K562 (cell line): Measurements from ENCODE around the gene FERD3L. TPM values are rescaled to one million over a fixed set of nuclear protein-coding genes. Genes with fewer than 3 reads are reported as not detected.

Experiments used
- ATAC-seq: fragments of 200-7000 bp; cut with Tn5 transposase; 3 replicates; pipeline ENCODE4 v1.9.1; 2020; ENCODE audit warnings: moderate library complexity
- BruUV-seq: library from RNA; stranded (reverse); fragments of 400-500 nt; replicated peaks from 2 replicates; lab custom pipeline; 2021; lab: Mats Ljungman, UMichigan
- CTCF ChIA-PET: fragments of 300-600 bp; formaldehyde crosslinking; extraction: SDS; loops from one replicate; lab custom pipeline; 2021; ENCODE audit warnings: low intra/inter-chr PET ratio; lab: Yijun Ruan, JAX
- POLR2A ChIA-PET: fragments of 300-600, 350-650 bp; sonication (Branson Sonifier 250); formaldehyde crosslinking; extraction: SDS; loops from one replicate; lab custom pipeline; 2021; ENCODE audit warnings: antibody characterized with exemption, inconsistent platforms; lab: Yijun Ruan, JAX
- DNase-seq, 4 experiments: peaks; one replicate each; pipeline versions ENCODE4 v3.0.0 to v3.0.0-alpha.2; 2011 to 2018; ENCODE audit warnings: low spot score in 3 of 4, mixed read lengths in 3 of 4; ENCODE audit errors: extremely low read depth in 1 of 4
- FAIRE-seq: peaks from 2 replicates; lab custom pipeline; 2011; peaks lifted over from hg19 to GRCh38; lab: Jason Lieb, UNC
- H2AFZ ChIP-seq: 2 replicates; pipeline ENCODE4 v1.6.0; 2011; ENCODE audit warnings: low read depth, low read length, control low read depth, inconsistent platforms
- H3K27ac ChIP-seq: fragments of 200-600 bp; 3 replicates; pipeline ENCODE4 v1.8.0; 2011; ENCODE audit warnings: low read depth, mild to moderate bottlenecking, control low read depth, inconsistent platforms, low read length, moderate library complexity, mixed read lengths; ENCODE audit errors: extremely low read depth
- H3K27me3 ChIP-seq, 2 experiments: fragments of 300-600 bp in 1 of 2; 2 replicates in 1 of 2; 3 replicates in 1 of 2; pipeline versions ENCODE4 v1.6.0 to v1.8.0; 2011; ENCODE audit warnings: inconsistent platforms in 2 of 2, low read length in 2 of 2, mild to moderate bottlenecking in 1 of 2, mixed read lengths in 1 of 2, moderate library complexity in 1 of 2; ENCODE audit not compliant: control insufficient read depth in 2 of 2, insufficient read depth in 2 of 2
- H3K36me3 ChIP-seq: fragments of 300-600 bp; 3 replicates; pipeline ENCODE4 v1.8.0; 2011; ENCODE audit warnings: mild to moderate bottlenecking, low read length, inconsistent platforms; ENCODE audit not compliant: control insufficient read depth, insufficient read depth
- H3K4me1 ChIP-seq, 2 experiments: fragments of 200-600 bp in 1 of 2; replicated peaks in 1 of 2; 2 replicates in 1 of 2; 3 replicates in 1 of 2; pipeline versions ENCODE4 v1.5.1 to v1.8.0; 2011; ENCODE audit warnings: inconsistent platforms in 2 of 2, low read length in 2 of 2, mild to moderate bottlenecking in 1 of 2, mixed read lengths in 1 of 2, moderate library complexity in 1 of 2; ENCODE audit not compliant: control insufficient read depth in 2 of 2, insufficient read depth in 2 of 2
- H3K4me2 ChIP-seq: 2 replicates; pipeline ENCODE4 v1.6.1; 2011; ENCODE audit warnings: low read length, control low read depth, inconsistent platforms, mixed read lengths; ENCODE audit not compliant: insufficient read depth
- H3K4me3 ChIP-seq: fragments of 200-600 bp; sonication (generic), shearing (Covaris generic); 2 replicates; pipeline ENCODE4 v1.5.1; 2016; ENCODE audit warnings: control low read depth, inconsistent platforms
- H3K79me2 ChIP-seq: fragments of 200-600 bp; 3 replicates; pipeline ENCODE4 v1.8.0; 2011; ENCODE audit warnings: low read length, inconsistent platforms; ENCODE audit not compliant: control insufficient read depth, insufficient read depth
- H3K9ac ChIP-seq, 2 experiments: 2 replicates each; pipeline versions ENCODE4 v1.6.0 to v1.6.1; 2011; ENCODE audit warnings: low read depth in 2 of 2, low read length in 2 of 2, control low read depth in 1 of 2, inconsistent platforms in 1 of 2, mild to moderate bottlenecking in 1 of 2, mixed read lengths in 1 of 2; ENCODE audit not compliant: insufficient read depth in 1 of 2
- H3K9me1 ChIP-seq: one replicate; pipeline ENCODE4 v1.6.0; 2011; ENCODE audit warnings: inconsistent platforms, mild to moderate bottlenecking, low read length, moderate library complexity; ENCODE audit not compliant: control insufficient read depth, insufficient read depth
- H3K9me3 ChIP-seq: replicated peaks from 2 replicates; pipeline ENCODE4 v1.5.1; 2011; ENCODE audit warnings: low read depth, low read length, inconsistent platforms; ENCODE audit not compliant: control insufficient read depth, insufficient read depth
- H4K20me1 ChIP-seq: replicated peaks from 2 replicates; pipeline ENCODE4 v1.6.1; 2011; ENCODE audit warnings: low read length, inconsistent platforms, mixed read lengths; ENCODE audit not compliant: control insufficient read depth, insufficient read depth
- ARID2 ChIP-seq: fragments of 450-650 bp; IDR thresholded peaks from 2 replicates; pipeline ENCODE4 v1.6.1; 2017; ENCODE audit warnings: antibody characterized with exemption, mild to moderate bottlenecking
- ARNT ChIP-seq, 2 experiments: fragments of 450-650 bp; IDR thresholded peaks; 2 replicates each; pipeline ENCODE4 v1.6.1; 2016; ENCODE audit warnings: mild to moderate bottlenecking in 1 of 2
- BRCA1 ChIP-seq, 2 experiments: fragments of 450-650 bp in 1 of 2; sonication (generic) in 1 of 2; formaldehyde crosslinking in 1 of 2; IDR thresholded peaks; 2 replicates each; pipeline versions ENCODE4 v1.5.0 to v1.6.1; 2017 to 2020; ENCODE audit warnings: mild to moderate bottlenecking in 1 of 2, missing genetic modification reagents in 1 of 2
- CCNT2 ChIP-seq: IDR thresholded peaks from 2 replicates; pipeline ENCODE4 v1.6.1; 2011; ENCODE audit warnings: borderline replicate concordance, low read depth, mild to moderate bottlenecking, moderate library complexity, mixed read lengths, low read length; ENCODE audit not compliant: insufficient read length; ENCODE audit errors: extremely low read depth
- CREB5 ChIP-seq: fragments of 250-450 bp; sonication (Bioruptor Pico); IDR thresholded peaks from 2 replicates; pipeline ENCODE4 v1.5.0; 2020; ENCODE audit warnings: mild to moderate bottlenecking
- KLF13 ChIP-seq: fragments of 450-650 bp; IDR thresholded peaks from 2 replicates; pipeline ENCODE4 v1.6.1; 2016; ENCODE audit warnings: missing genetic modification characterization, low read depth, mild to moderate bottlenecking, missing compliant biosample characterization, moderate library complexity, borderline replicate concordance
- MTA1 ChIP-seq: fragments of 450-650 bp; IDR thresholded peaks from 2 replicates; pipeline ENCODE4 v1.6.1; 2017; ENCODE audit warnings: borderline replicate concordance
- NR2F6 ChIP-seq: fragments of 450-650 bp; formaldehyde crosslinking; IDR thresholded peaks from 2 replicates; pipeline ENCODE4 v1.4.0; 2020; ENCODE audit warnings: mild to moderate bottlenecking
- PPARD ChIP-seq: fragments of 250-450 bp; sonication (Bioruptor Pico); IDR thresholded peaks from 2 replicates; pipeline ENCODE4 v1.8.0; 2022; ENCODE audit warnings: inconsistent platforms, mild to moderate bottlenecking, moderate library complexity
- SAFB ChIP-seq: fragments of 200-400 bp; formaldehyde crosslinking; IDR thresholded peaks from 2 replicates; pipeline ENCODE4 v1.6.1; 2017; ENCODE audit warnings: low read depth, low read length, borderline replicate concordance
- SMAD2 ChIP-seq: fragments of 150-350 bp; IDR thresholded peaks from 2 replicates; pipeline ENCODE4 v1.6.1; 2014; ENCODE audit warnings: low read depth, mild to moderate bottlenecking, low read length
- SMARCC2 ChIP-seq: fragments of 450-650 bp; IDR thresholded peaks from 2 replicates; pipeline ENCODE4 v1.6.1; 2017; ENCODE audit warnings: antibody characterized with exemption, moderate library complexity, mild to moderate bottlenecking, low read depth
- TGIF2 ChIP-seq: sonication (generic); formaldehyde crosslinking; IDR thresholded peaks from 2 replicates; pipeline ENCODE4 v1.8.1; 2022; ENCODE audit warnings: mild to moderate bottlenecking, missing genetic modification reagents, moderate library complexity
- TSC22D4 ChIP-seq: fragments of 450-650 bp; IDR thresholded peaks from 2 replicates; pipeline ENCODE4 v1.6.1; 2016; ENCODE audit warnings: missing genetic modification characterization, missing biosample characterization, control low read depth
- ZBED1 ChIP-seq: IDR thresholded peaks from 2 replicates; pipeline ENCODE4 v1.6.1; 2014
- ZBTB2 ChIP-seq: fragments of 450-650 bp; IDR thresholded peaks from 2 replicates; pipeline ENCODE4 v1.6.1; 2016; ENCODE audit warnings: antibody characterized with exemption
- ZBTB8A ChIP-seq: fragments of 450-650 bp; IDR thresholded peaks from 2 replicates; pipeline ENCODE4 v1.6.1; 2018; ENCODE audit warnings: mild to moderate bottlenecking, moderate library complexity; ENCODE audit not compliant: partially characterized antibody
- ZC3H8 ChIP-seq: fragments of 450-650 bp; IDR thresholded peaks from 2 replicates; pipeline ENCODE4 v1.6.1; 2017
- ZNF134 ChIP-seq: fragments of 250-450 bp; sonication (Bioruptor Pico); conservative IDR thresholded peaks from 2 replicates; pipeline ENCODE4 v1.4.0; 2020
- ZNF655 ChIP-seq: fragments of 250-450 bp; sonication (Bioruptor Pico); IDR thresholded peaks from 2 replicates; pipeline ENCODE4 v1.5.0; 2021
- WGBS: fragments of 100-300 bp; shearing (Covaris generic); methylation state at CpG from one replicate; pipeline ENCODE4 v1.1.6; 2016; ENCODE audit warnings: low coverage, mixed read lengths; ENCODE audit not compliant: insufficient coverage; ENCODE audit errors: missing lambda C conversion rate; 5-methylcytosine and 5-hydroxymethylcytosine counted together
- in situ Hi-C: fragments of 300-500 bp; cut with MboI; formaldehyde crosslinking; loops from 4 replicates; pipeline ENCODE4 v1.15.0; 2018; ENCODE audit warnings: inconsistent platforms, mixed read lengths
- intact Hi-C: fragments of 100-400 bp; cut with micrococcal nuclease; formaldehyde crosslinking; loops from 2 replicates; pipeline ENCODE4 v1.14.2; 2022
- polyA plus RNA-seq, 8 experiments: library from polyadenylated mRNA; depleted of rRNA in 4 of 8; stranded (reverse) in 5 of 8; unstranded in 3 of 8; fragments of >200 nt; fragmentation: Nextera tagmentation in 2 of 8; fragmentation: Illumina TruSeq in 1 of 8; extraction: Ambion mirVana in 2 of 8; extraction: Trizol in 1 of 8; gene quantifications; 2 replicates each; pipeline versions ENCODE4 v1.2.1 to v1.2.3, GENCODE V29; 2011 to 2014; ENCODE audit warnings: inconsistent platforms in 1 of 8, missing spikeins in 1 of 8
- total RNA-seq, 7 experiments: library from RNA; depleted of rRNA in 6 of 7; stranded (reverse); fragments of >200 nt in 6 of 7; fragmentation: Illumina TruSeq in 2 of 7; extraction: Trizol in 2 of 7; gene quantifications; 2 replicates each; pipeline versions ENCODE4 v1.2.1 to v1.2.3, GENCODE V29; 2011 to 2021; ENCODE audit warnings: low replicate concordance in 1 of 7

Gene FERD3L
- total and polyA plus RNA-seq, 9 of the 15 experiments (the other 6 are each of a cell fraction or from before 2014, with no cell fraction given): not detected

DNA sequence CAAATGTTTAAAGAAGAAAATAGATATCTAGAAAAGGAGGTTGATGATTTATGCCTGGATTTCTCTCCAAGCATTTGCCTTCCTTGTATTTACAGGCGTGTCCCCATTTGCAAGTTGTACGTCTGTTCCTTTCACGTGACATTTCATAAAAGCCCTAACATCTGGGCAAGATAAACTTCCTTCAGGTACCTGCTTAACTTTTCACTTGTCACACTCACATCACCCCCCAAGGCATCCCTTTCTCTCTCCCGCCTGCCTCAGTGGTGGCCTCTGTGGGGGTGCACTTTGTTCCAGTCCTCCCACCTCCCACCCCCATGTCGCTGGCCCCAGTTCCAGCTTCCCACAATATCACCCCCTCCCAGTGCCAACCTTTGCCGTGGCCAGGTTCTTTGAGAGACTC is 34.4 kb downstream of the FERD3L start (continued):
- TF ChIP-seq NR2F6: no peak
- no peak for TF ChIP-seq KLF13 (tag)
- TF ChIP-seq ZBTB2: no peak
- no peak for TF ChIP-seq TGIF2
- TF ChIP-seq ZNF655 (CRISPR knock-in tag): no peak
- TF ChIP-seq PPARD (CRISPR knock-in tag): no peak
- no peak for TF ChIP-seq TSC22D4

DNA sequence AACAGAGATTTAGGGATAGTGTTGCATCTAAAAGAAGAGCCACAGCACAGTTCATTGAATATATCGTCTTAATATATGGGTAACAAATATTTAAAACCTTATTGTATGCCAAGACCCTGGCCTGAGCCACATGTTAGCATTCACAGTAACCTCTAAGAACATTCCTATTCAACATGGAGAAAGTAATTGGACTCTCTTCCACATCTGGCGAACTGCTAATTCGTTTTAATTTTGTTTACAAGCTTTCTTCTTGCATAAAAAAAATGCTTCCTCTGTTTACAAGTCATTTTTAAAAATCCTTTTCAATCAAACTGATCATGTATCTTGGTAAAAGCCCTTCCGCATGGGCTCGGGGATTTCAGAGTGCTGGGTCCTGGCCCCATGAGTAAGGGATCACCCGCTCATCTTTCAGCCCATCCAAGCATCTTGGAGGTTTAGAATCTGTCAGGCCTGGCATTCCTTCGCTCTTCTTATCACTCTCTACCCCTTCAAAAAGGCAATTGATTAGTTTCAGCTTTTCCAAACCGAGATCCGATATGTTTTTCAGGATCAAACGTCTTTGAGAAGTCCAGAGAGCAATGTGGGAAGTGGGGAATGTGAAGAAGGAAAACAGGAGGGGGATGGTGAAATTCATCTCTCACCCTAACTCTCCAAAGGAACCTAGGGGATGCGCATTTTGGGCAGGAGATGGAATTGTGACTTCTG is 35.0 kb downstream of the FERD3L start:
- no peak overlapping the region for H3K9ac ChIP-seq
- no peaks in the 10 kb centered on the region for H3K9me3 ChIP-seq
- H3K4me1 ChIP-seq: peaks cover 0 to 9% of the 10 kb centered on the region in 2 experiments; a peak in 2 of 5 replicates
- DNase-seq (no peak), ATAC-seq (no peak), FAIRE-seq (no peak)
- H4K20me1 ChIP-seq: no peaks in the 10 kb centered on the region
- intact Hi-C loops: no loop called here
- 2% methylated on average over 11 of the region's 11 CpGs for WGBS
- peaks cover 9 to 32% of the 10 kb centered on the region in 2 experiments; a peak in 3 of 5 replicates for H3K27me3 ChIP-seq
- ChIA-PET CTCF (no interaction called here), POLR2A (no interaction called here)
- H3K79me2 ChIP-seq: no peaks in the 10 kb centered on the region
- no peaks in the 10 kb centered on the region for H3K36me3 ChIP-seq
- in situ Hi-C loops: no loop called here
- no peak overlapping the region for H3K27ac ChIP-seq
- H2AFZ ChIP-seq: no peak overlapping the region
- H3K9me1 ChIP-seq: no peaks in the 10 kb centered on the region
- no peak overlapping the region for H3K4me2 ChIP-seq
- no peak overlapping the region for H3K4me3 ChIP-seq
- BruUV-seq: no TSS peak
- TF ChIP-seq ARID2: no peak
- TF ChIP-seq SMARCC2: no peak
- no peak for TF ChIP-seq SAFB
- no peak for TF ChIP-seq ZC3H8
- TF ChIP-seq BRCA1 (IDR thresholded peaks at IDR 0.05): no peak
- TF ChIP-seq BRCA1 (CRISPR knock-in tag; IDR thresholded peaks at IDR 0.05): no peak
- TF ChIP-seq CCNT2: no peak
- no peak for TF ChIP-seq ZNF134 (CRISPR knock-in tag)
- no peak for TF ChIP-seq ZBTB8A
- TF ChIP-seq MTA1: no peak
- no peak for TF ChIP-seq SMAD2
- no peak for TF ChIP-seq ZBED1
- TF ChIP-seq CREB5 (CRISPR knock-in tag): no peak
- TF ChIP-seq ARNT (IDR thresholded peaks at IDR 0.05): no peak
